SH-SY5Y (cell line): ENCODE results near the gene BHLHE40.

ENCODE experiments used
- GATA2 ChIP-seq: IDR thresholded peaks from 2 replicates; pipeline ENCODE4 v1.6.1; 2011; ENCODE audit warnings: mild to moderate bottlenecking, low read depth, low read length
- GATA3 ChIP-seq: IDR thresholded peaks from 2 replicates; pipeline ENCODE4 v1.6.1; 2011; ENCODE audit warnings: low read depth, mild to moderate bottlenecking, low read length, moderate library complexity

- no peak for TF ChIP-seq GATA2
- TF ChIP-seq GATA3: no peak
Measured at GRCh38 chr3:4994144-4994730, 15.0 kb downstream of the BHLHE40 start.
